Psoas muscle (tissue), 8 donors: ENCODE results near the gene SLC12A8. TPM values are rescaled to one million over a fixed set of nuclear protein-coding genes. Genes with fewer than 3 reads are reported as not detected.

Source experiments
- ATAC-seq, 4 donors: fragments of 200-7000 bp; cut with Tn5 transposase; one replicate each; pipeline ENCODE4 v1.9.1; 2020; ENCODE audit warnings: moderate library complexity in 3 of 4, mild to moderate bottlenecking in 2 of 4
- DNase-seq, 2 donors: peaks; one replicate each; pipeline ENCODE4 v3.0.0-alpha.2; 2020
- H3K27ac ChIP-seq: fragments of 200-600 bp; one replicate; pipeline ENCODE4 v1.8.0; 2022
- H3K27me3 ChIP-seq, 3 donors: fragments of 200-600 bp in 1 of 3; one replicate each; pipeline versions ENCODE4 v1.6.1 to v1.8.0; 2013 to 2022; ENCODE audit warnings: low read length in 2 of 3, mild to moderate bottlenecking in 2 of 3, moderate library complexity in 1 of 3; ENCODE audit not compliant: insufficient read depth in 3 of 3
- H3K36me3 ChIP-seq, 2 donors: fragments of 200-600 bp in 1 of 2; one replicate each; pipeline versions ENCODE4 v1.6.1 to v1.8.0; 2013 to 2022; ENCODE audit warnings: low read depth in 1 of 2, mild to moderate bottlenecking in 1 of 2, moderate library complexity in 1 of 2; ENCODE audit not compliant: insufficient read depth in 1 of 2
- H3K4me1 ChIP-seq: fragments of 200-600 bp; one replicate; pipeline ENCODE4 v1.8.0; 2022
- H3K4me3 ChIP-seq: fragments of 200-600 bp; one replicate; pipeline ENCODE4 v1.8.0; 2022; ENCODE audit warnings: mild to moderate bottlenecking
- H3K9me3 ChIP-seq: fragments of 200-600 bp; one replicate; pipeline ENCODE4 v1.8.0; 2022
- WGBS, 3 donors: extraction: QIAGEN DNeasy Blood & Tissue Kit; methylation state at CpG; one replicate each; pipeline versions ENCODE4 v1.1.6 to v1.1.7; 2013; 5-methylcytosine and 5-hydroxymethylcytosine counted together
- intact Hi-C, 2 donors: fragments of 100-400 bp; cut with DNase I; formaldehyde crosslinking; loops; one replicate each; pipeline versions ENCODE4 v1.11.0 to v1.14.2; 2022
- polyA plus RNA-seq, 3 donors: library from polyadenylated mRNA; stranded (reverse); fragments of 200-250 nt; gene quantifications; one replicate each; pipeline ENCODE4 v1.2.3, GENCODE V29; 2013
- total RNA-seq, 4 donors: library from RNA; stranded (reverse); fragmentation: NEBNext Ultra II Directional in 2 of 4; extraction: Animal tissue kit (Norgen Biotek cat#: 25700) in 2 of 4; gene quantifications; one replicate each; pipeline versions ENCODE4 v1.2.1 to v1.2.4, GENCODE V29; 2021 to 2023
- TF ChIP-seq, protein P1 (sequence below): fragments of 200-600 bp; IDR thresholded peaks from one replicate; pipeline ENCODE4 v1.8.0; 2022; ENCODE audit warnings: antibody characterized with exemption
- donor health status: healthy with polysubstance abuse.
- donor health status: DM: no; HTN: no; CAD: no; lungs with moderate emphysema.
- donor health status: Bipolar disorder and iron deficiency.
- donor health status: healthy.
- donor health status: DM: yes; HTN: yes; CAD: no.
- donor health status: DM: no; HTN: no; CAD: no.
- donor health status: DM: no; HTN: no; CAD: no.
- donor health status: DM: yes; HTN: yes; CAD: no.

Gene SLC12A8
- total and polyA plus RNA-seq, 7 donors: 0.06 to 0.93 (median 0.33) TPM; not detected in 1

- Histone ChIP-seq H3K4me1 (peaks cover 29% of the 10 kb centered on the region), H3K36me3 (no peaks in the 10 kb centered on the region), H3K4me3 (peak overlapping the region; percentile 59), H3K27me3 (no peaks in the 10 kb centered on the region), H3K27ac (peak overlapping the region; percentile 63), H3K9me3 (no peaks in the 10 kb centered on the region)
- WGBS, 3 donors: 85 to 92% (median 89%) methylated on average over 12 of the region's 12 CpGs
- TF ChIP-seq, protein P1, sequence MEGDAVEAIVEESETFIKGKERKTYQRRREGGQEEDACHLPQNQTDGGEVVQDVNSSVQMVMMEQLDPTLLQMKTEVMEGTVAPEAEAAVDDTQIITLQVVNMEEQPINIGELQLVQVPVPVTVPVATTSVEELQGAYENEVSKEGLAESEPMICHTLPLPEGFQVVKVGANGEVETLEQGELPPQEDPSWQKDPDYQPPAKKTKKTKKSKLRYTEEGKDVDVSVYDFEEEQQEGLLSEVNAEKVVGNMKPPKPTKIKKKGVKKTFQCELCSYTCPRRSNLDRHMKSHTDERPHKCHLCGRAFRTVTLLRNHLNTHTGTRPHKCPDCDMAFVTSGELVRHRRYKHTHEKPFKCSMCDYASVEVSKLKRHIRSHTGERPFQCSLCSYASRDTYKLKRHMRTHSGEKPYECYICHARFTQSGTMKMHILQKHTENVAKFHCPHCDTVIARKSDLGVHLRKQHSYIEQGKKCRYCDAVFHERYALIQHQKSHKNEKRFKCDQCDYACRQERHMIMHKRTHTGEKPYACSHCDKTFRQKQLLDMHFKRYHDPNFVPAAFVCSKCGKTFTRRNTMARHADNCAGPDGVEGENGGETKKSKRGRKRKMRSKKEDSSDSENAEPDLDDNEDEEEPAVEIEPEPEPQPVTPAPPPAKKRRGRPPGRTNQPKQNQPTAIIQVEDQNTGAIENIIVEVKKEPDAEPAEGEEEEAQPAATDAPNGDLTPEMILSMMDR: no peak
- ATAC-seq (no peak), DNase-seq (no peak)
- intact Hi-C loops: loop anchor here in 1 of 2 donors (5.0 kb wide), 1 partner anchor 90 kb away; no protein-coding TSS in a partner anchor
Observed at GRCh38 chr3:125142420-125142778, 70.1 kb downstream of the SLC12A8 start.

DNA sequence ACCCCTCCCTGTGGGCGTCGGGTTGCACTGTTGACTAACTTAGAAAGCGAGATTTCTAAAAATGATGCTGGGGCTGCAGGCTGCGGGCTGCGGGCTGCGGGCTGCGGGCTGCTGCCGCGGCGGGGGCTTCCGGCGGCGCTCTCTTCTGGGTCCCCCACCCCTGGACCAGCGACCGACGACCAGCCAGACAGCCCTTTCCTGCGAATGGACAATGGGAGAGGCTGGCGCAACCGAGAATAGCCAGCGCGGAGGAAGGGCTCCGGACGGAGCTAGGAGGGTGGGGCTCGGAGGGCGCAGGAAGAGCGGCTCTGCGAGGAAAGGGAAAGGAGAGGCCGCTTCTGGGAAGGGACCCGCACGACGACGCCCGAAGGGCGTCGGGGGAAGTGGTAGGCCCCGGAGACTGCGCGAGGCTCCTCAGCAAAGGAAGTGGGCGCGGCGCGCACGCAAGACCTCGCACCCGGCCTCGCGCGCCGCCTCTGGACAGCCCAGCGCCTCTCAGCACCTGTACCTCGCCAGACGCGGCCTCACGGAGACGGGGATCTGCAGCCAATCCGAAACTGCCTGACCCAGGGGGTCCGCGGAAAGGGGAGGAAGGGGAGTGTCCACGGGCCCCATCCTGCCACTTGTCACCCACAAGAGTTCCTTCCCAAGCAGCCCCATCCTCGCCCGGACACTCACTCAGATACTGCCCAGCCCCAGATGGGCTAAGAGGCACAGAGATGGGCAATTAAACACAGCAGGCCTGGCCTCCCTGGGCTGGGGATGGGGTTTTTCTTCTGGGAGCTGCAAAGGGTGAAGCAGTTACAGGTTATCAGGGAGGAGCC is 70.7 kb downstream of the SLC12A8 start:
- DNase-seq (peak; percentile 65 to 79), ATAC-seq (peak; percentile 51 to 78 (median 64))
- intact Hi-C loops: loop anchor here in 1 of 2 donors (5.0 kb wide), 1 partner anchor 90 kb away; no protein-coding TSS in a partner anchor
- Histone ChIP-seq H3K27ac (peak overlapping the region; percentile 63), H3K9me3 (no peaks in the 10 kb centered on the region), H3K4me3 (peak overlapping the region; percentile 59), H3K4me1 (peaks cover 29% of the 10 kb centered on the region), H3K27me3 (no peaks in the 10 kb centered on the region), H3K36me3 (no peaks in the 10 kb centered on the region)
- WGBS, 3 donors: 17 to 20% (median 19%) methylated on average over 54 to 61 of the region's 61 CpGs
- TF ChIP-seq, protein P1: peak; percentile 22

GRCh38 chr3:125140818-125141595 is 71.5 kb downstream of the SLC12A8 start:
- peaks cover 29% of the 10 kb centered on the region for H3K4me1 ChIP-seq
- intact Hi-C loops: loop anchor here in 1 of 2 donors (5.0 kb wide), 1 partner anchor 89 kb away; no protein-coding TSS in a partner anchor
- DNase-seq (peak in 1 of 2 donors; percentile 46), ATAC-seq (peak in 1 of 4 donors; percentile 11)
- 51 to 60% (median 54%) methylated on average over 16 to 19 of the region's 19 CpGs for WGBS, 3 donors
- H3K27ac ChIP-seq: peak overlapping the region; percentile 63
- TF ChIP-seq, protein P1: no peak
- H3K27me3 ChIP-seq: no peaks in the 10 kb centered on the region
- peak overlapping the region; percentile 59 for H3K4me3 ChIP-seq
- H3K36me3 ChIP-seq: no peaks in the 10 kb centered on the region
- H3K9me3 ChIP-seq: no peaks in the 10 kb centered on the region

DNA sequence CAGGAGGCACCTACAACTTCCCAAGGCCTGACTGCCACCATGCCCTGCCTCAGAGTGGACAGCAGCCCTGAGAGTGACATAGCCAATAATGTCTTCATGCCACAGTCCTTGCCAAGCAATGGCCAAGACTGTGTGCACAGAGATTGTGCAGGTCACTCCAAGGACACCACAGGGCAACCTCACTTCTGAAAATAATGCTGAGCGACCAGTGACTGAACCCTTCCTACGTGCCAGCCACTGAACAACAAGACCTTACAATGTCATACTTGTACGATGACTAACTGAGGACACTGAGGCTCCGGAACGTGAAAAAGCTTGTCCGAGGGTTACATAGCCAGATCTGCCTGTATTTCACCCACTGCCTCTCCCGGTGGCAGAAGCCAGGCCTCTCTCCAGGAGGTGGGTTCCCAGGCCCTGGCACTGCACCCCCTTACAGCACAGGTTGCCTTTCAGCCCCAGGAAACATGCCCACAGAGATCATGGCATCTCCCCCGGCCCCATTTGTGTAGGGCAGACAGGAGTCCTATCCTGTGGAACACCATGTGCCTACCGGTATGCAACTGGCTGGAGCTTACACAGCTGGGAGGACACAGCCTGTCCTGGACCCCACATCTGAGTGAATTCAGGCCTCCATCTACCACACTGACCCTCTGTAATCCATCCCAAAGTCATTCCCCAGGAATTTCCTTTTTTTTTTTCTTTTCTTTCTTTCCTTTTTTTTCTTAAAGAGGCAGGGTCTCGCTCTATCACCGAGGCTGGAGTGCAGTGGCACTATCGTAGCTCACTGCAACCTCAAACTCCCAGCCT is 72.3 kb downstream of the SLC12A8 start:
- ATAC-seq (peak; percentile 54 to 77 (median 70)), DNase-seq (no peak)
- intact Hi-C loops: loop anchor here in 1 of 2 donors (5.0 kb wide), 1 partner anchor 88 kb away; no protein-coding TSS in a partner anchor
- peaks cover 29% of the 10 kb centered on the region for H3K4me1 ChIP-seq
- H3K27me3 ChIP-seq: no peaks in the 10 kb centered on the region
- H3K27ac ChIP-seq: peak overlapping the region; percentile 50
- TF ChIP-seq, protein P1: no peak
- no peaks in the 10 kb centered on the region for H3K9me3 ChIP-seq
- no peak overlapping the region for H3K4me3 ChIP-seq
- 56 to 72% (median 61%) methylated on average over 12 of the region's 12 CpGs for WGBS, 3 donors
- no peaks in the 10 kb centered on the region for H3K36me3 ChIP-seq
